ENCODE results near the gene RETREG1.

Gene RETREG1

DNA sequence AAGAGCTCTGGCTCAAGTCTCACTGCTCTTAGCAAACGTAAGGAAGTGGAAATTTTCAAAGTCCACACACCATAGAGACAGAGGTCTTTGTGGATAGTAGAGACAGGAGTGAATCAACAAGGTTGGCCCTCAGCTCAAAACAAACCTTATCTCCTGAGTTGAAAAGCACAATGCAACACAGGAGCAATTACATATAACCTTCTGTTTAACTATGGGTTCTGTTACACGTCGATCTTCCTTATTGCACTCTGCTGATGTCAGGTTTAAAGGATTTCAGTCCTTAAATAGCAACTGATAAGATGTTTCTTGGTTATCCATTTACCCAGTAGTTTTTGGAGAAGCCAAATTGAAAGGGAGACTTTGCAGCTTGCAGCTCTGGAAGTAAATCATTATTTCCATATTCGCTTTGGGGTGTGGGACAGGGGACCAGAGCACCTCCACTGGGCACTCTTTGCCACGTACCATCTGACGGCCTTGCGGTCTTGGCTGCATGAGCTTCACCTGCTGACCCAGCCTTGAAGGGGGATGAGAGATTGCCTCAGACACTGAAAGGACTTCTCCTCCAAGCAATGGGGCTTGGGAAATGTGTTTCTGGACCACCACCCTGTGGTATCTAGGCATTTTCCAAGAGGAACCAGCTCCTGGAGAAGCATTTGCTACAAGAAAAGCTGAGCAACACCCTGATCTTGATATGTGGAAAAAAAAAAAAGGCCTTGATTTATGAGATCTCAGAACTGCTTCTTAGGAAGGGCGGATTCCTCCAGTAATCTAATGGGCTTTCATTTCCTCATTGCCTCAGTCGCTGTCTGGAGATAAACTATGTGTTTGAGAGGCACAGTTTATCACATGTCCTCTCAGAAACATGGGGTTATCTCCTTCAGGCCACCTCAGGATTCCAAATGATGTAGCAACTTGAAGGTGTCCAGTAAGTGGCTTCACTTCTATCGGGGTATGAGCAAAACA lies 95.0 kb downstream of the RETREG1 start:
- no peak for DNase-seq

DNA sequence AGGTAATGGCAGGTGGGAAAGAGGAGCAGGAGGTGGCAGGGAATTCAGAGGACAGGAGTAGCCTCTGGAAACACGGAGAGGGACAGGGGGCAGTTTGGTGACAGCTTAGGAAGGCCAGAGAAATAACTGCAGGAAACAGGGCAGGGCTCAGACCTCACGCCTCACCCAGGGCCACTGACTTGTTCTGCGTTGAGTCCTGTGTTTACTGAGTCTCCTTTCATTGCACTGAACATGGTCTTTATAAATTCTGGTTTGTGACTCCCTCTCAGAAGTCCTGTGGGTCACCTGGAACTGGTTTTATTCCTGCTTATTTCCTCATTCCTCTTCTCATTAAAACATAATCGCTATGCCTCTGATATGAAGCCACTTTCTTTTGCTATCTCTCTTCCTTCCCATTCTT lies 96.0 kb downstream of the RETREG1 start:
- DNase-seq: no peak

DNA sequence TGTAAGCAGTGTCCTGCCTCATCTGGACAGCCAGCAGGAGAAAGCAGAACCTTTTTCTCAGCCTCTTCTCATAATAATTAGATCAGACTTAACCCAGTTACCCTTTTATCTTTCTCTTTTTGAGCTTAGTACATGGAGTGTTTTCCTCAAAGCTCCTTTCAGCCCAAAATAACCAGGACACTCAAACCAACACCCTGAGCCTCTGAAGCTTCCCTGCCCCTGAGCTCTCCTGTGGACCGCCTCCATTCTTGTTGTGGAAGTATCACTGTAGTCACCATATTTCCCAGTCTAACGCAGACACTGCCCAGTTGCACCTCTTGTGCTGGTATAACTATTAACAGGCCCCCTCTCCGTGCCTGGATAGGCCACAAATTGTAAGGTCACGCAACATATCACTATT lies 97.4 kb downstream of the RETREG1 start:
- DNase-seq: no peak

DNA sequence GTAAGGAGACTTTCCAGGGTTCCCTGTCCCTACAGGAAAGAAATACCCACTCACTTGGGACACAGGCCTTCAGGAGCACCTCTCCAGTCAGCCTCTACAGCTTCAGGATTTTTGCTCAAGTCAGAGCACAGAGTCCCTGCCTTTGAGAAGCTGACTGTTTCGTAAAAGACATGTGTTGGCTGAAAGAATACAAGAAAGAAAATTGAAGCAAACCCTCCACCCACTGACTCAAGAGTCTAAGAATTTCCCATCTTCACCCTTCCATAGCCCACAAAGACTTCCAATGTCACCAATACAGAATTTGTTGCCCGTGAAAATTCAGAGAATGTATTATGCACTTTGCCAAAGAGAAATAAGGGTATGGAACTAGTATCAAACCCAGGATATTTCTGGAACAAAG lies 98.2 kb downstream of the RETREG1 start:
- no peak for DNase-seq

DNA sequence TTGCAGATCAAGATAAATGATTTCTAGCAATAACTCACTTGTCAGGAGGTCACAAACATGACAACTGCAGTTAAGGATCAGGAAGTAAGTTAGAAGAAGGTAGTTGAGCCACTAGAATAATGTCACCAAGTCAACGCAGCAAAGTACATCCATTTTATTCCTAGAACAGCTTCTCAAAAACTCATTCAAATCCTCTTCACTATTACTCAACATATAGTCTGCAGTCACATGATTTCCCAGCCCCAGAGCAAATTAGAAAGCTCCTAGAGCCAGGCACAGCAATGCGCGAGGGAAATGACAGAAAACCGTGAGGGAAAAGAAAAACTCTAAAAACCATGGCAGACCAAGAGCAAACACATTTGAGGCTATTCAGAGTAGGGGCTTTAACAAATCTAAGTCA lies 101.3 kb downstream of the RETREG1 start:
- DNase-seq: no peak

DNA sequence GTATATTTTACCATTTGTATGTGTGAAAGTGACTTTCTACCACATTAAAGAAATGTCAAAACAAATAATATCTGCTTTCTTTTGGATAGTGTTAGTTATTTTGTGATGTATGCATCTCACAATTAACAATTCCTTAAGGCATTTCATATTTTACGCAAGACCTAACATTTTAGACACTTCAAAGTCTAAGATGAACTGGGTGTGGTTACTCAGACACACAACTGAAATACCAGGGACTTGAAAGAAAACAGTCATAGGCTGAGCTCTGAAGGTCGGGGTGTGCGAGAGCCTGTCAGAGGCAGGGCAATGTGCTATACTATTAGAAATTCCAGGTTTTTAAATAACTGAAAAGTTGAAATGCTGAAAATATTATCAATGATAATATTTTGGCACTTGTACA lies 106.7 kb downstream of the RETREG1 start:
- DNase-seq: no peak

DNA sequence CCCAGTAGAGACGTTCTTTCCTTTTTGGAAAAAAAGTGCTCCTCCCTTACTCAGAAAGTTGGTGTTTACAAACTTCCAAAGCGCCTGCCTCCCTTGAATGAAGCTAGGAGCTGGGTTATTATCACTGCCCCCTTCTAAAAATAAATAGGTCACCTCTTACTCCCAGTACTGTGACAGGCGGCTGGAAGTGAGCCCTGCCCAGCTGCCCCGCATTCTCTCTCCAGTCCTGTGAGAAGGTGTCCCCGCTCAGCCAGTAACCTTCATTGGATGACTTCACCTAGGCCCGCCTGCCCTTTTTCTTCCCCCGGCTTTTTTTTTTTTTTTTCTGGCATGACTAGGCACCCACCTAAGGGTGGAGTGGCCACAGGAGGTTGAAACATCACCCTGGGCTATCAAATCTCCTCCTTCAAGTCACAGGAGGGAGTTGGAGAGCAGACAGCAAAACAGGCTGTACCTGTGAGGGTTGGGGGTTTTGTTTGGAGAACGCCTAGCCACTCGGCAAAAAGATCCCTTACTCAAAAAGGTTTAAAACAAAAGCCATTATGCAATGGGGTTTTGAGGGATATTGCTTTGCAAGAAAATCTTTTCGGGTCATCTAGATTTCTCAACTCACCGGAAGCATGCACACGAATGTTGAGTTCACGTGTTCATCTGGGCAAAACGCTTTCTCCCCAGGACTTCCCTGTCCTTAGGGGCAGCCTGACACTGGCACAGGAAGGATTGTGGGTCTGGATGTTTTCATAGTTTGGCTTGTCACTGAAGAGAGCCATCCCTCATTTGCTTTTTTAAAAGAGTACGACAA lies 107.9 kb downstream of the RETREG1 start:
- no peak for DNase-seq

DNA sequence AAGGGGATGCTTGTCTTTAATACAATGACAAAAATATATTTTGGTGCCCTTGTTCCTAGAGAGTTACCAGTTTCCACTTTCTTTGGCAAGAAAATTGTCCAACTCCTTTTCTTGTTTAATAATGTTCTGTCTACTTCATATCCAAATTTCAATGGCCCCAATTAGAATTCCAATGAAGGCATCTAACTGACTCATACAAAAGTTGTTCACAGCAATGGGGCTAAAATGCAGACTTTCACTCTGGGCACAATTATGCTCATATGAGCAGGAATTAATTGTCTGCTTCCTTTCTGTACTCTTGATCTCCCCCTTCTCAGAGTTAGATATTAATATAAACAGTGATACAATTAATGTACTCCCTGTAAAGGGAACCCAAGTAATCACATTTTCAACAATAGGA lies 109.1 kb downstream of the RETREG1 start:
- no peak for DNase-seq

DNA sequence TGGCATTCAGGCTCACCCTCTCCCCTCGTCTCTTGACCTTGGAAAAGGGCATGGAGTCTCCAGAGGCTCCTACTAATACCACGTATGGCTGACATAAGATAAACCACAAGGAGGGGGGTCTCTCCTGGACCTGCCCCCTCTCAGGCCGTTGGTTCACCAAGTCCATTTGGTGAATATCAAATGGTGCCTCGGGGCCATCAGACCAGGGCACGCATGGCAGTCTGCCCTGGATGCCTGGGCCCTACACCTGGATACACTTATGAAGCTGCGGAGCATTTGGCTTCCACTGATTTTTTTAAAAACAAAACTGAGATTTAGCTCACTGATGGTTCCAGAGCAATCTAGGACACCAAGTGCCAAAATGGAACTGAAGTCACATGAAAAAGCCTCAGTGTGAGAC lies 110.9 kb downstream of the RETREG1 start:
- DNase-seq: no peak

DNA sequence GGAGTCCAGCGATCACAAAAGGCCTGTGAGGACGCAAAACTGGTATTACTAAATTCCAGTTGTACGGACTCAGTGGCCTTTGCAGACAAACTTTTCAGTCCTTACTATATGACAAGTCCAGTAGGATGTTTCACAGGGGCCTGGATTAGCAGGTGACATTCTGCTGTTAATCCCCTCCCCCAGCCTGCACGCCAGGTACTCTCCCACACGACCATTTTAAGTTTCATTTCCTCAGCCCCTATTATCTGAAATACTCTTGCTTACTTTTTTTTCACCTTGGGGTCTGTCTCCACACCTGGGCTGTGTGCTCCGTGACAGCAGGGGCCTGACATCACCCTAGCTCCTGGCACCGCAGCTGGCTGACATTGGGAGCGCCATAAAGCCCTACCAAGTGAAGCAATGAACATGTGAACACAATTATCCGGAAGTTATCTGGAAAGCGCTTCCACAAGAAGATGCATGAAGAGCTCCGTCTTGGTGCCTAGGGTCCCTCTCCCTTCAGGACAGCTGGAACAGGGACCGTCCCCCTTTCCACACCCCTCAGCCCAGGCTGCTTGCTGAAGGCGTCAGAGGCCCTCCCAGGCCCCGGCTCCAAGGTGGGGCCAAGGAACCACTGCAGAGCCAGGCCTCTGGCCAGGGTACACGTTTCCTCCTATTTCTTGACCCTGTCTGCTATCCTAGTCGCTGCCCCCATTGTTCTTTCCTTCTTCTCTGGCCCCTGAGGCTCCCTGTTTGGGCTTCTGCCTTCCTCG lies 111.5 kb downstream of the RETREG1 start:
- DNase-seq: no peak

DNA sequence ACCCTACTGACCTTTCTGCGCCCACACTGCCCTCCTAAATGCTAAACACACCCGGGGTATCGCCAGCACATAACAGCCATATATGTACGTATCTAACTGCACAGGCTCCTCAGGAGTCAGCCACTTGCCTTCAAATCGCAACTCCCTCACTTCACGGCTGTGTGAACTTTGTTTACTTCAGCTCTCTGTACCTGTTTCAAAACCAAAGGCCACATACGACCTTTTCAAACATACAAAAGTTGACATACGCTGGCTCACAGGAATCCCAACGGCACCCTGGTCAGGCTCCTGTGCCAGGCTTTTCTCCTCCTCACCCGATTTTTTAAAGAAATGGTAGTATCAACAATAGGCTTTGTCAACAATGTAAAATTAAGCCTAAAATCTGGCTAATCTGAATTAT lies 112.2 kb downstream of the RETREG1 start:
- DNase-seq: no peak

DNA sequence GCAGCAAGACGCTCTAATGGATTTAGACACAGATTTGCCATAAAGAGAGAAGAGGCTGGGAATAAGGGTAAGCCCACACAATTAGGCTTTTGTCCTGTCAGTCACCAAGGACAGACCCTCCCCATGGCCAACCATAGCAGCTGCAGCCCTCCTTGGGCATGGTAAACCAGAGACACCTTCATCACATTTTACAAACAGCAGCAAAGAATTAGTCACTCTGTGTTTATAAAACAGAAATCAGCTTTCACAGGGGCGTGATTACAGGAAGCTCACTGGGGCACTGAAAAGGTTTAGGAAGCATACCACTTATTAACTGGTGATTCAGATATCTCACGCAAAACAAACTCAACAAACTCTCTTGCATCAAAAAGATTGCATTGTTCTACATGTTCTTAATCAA lies 113.9 kb downstream of the RETREG1 start:
- no peak for DNase-seq

DNA sequence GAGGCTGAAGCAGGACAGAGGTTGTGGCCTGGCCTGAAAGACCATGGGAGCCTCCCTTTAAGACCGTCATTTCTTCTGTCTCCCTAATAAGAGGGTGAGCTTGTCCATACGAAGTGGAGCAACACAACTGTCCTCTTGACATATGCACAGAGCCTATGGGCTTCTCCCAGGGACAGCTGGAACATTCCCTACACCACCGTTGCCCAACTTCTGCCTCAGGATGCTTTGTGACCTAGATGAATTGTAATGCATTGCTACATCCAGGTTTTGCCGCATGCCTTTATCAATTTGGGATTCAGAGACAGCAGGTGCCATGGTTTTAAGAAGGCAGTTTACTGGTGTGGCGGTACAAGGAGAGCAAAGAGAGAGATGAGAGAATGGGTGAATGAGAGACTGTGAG lies 116.8 kb downstream of the RETREG1 start:
- DNase-seq: no peak

DNA sequence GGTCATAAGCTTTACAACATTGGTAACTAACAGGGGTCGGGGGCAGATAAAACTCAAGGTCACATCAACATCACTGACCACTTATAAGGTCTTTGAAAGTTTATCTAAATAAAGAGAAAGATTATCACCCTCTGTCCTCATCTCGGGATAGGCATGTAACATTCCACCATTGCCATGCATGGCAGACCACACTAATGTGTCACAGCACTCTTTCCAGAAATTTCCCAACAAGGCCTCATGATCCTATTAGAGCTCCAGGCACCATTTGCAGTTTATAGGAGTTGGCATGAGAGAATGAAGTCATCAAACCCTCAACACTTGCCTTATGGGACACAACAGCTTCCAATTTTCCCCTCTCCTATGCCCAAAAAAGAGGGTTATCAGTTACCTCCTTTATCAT lies 119.3 kb downstream of the RETREG1 start:
- no peak for DNase-seq

DNA sequence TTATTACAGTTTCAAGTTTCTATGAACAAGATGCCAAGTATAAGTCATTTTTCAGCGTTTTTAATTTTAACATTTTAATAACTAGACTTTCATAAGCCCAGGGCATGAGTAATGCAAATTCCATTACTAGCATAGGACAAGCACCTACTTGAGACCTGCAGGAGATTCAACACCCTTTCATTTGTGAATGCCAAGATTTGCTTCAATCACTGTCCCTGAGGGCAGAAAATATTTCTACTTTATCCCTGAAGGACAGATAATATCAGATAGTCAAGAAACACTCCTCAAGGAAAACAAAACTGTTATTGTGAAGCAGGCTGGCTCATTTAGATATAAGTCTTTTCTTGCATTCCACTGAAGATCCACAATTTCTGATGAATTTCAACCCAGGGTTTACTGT lies 123.5 kb downstream of the RETREG1 start:
- DNase-seq: no peak

DNA sequence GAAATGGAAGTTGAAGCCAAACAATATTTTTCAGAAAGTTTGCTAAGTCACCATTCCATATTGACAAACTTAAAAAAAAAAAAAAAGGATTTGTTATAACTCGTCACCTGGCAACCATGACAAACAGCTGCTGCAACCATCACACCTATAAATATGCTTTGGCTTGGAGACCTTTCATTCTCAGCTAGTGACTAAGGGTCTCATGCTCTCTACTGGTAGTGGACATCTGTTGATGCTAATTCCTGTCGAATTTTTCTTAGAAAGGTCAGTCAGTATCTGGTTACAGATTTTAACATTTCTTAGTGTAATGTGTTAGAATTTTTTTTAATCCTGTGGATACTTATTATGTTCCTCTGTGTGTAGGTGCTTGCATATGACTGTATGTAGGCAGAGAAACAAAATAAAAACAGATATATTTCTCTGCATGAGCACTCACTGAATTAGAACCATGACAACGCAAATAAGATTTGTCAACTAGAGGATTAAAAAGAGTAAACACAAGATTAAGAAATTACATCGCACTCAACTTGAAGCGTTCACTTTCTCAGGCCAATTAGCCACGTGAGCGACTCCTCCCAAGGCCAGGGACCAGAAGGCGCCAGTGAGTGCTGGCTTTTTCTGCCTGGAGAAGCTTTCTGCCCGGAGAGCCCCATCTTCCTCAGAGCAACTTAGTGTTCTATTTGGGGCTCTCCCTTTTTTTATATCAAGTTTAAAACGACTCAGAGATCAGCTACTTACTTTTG lies 124.2 kb downstream of the RETREG1 start:
- DNase-seq: no peak

DNA sequence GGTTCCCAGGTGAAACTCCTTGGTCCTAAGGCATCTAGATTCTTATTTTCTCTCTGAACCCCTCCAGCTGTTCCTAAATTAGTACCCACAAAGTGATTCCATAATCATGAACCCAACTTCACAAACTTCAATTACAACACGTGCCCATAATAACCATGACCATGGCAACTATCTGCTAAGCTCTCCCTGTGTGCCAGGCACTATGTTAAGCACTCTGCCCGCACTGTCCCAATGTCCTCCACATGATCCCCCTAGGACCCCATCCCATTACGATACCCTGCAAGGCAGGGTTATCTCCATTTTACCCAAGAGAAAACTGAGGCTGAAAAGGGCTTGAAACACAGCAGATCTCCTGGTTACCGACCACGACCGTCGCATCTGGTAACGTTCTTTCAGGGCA lies 125.9 kb downstream of the RETREG1 start:
- no peak for DNase-seq

DNA sequence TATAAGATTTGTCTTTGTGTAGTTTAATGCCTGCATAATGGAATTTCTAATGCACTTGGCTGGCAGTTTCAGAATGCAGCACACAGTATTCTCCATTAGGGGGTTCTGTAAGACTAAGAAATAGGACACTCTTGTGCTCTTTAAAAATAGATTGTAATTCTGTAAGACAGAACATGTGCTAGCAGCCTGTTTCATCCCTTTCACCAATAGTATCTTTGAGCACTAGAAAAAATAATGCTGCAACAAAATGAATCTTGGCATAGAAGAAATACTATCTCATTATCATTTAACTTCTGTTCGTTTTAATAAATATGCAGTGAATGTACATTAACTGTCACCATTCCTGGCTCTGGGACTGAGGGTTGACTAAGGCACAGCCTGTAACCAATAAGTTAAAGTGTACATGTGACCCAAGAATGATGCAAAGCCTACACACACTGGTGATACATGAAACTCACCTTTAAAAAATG lies 127.4 kb downstream of the RETREG1 start:
- peak; percentile 43 for DNase-seq

DNA sequence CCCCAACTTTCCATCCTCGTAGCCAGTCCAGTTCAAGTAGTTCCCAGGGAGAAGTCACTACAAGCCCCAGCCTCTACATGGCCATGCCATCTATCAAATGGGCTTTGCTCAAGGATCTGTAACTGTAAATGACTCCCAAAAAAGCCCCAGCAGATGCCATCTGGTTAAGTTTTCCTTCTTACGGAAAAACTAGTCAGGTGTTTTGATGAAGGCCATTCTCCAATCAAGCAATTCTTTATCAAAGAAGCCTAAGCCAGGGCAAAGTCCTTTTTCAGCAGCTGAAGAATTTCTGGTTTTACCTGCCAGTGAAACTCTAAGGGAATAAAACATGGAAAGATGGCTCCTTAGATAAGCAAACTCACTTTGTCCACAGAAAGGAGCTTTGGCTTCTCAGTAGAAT lies 129.3 kb downstream of the RETREG1 start:
- DNase-seq: no peak

DNA sequence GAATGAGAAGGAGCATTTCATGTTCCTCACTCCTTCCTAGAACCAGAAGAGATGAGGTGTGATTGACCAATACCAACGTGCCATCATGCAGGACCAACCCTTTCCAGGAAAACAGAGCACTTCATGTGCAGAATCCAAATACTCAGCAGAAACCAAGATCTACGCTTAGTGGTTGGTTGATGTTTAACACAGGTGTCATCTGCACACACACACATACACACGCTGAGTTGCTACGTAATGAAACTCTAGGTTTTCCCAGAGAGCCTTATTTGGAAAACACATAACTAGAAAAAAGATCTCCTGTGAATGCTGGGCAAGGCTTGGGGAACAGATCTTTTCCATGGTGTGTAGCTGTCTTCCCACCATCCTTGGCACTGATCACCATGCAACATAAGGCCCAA lies 130.1 kb downstream of the RETREG1 start:
- no peak for DNase-seq

DNA sequence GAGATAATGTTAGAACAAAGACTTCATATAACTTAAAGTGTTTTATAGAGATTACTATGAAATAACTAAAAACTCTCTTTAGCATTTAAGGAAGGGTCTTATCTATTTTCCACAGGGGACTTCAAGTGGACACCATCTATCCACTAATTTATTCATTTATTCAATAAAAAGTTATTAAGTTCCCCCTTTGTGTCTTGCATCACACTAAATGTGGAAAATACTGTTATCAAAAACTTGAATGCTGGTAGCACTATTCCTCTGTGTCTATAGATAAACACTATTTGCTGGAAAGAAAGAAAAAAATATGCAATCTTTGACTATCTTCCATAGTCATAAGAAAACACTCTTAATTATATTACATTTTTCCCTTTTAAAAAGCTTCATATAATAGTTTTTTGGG lies 131.1 kb downstream of the RETREG1 start:
- DNase-seq: no peak

DNA sequence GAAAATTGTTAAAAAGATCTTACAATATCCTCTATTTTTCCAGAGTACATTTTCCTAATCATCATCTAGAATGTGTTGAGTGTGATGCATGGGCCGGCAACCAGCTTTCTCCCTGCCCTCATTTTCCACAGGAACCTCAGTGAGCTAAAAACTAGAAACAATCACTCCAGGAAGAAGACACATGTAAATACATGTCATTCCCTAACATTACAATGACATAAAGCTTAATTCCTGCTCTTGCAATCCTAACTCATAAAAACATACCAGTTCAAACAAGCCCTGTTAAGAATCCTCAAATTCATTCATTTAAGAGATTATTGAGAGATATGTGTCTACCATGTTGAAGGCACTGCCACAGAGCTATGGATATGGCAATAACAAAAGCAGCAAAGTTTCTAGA lies 132.7 kb downstream of the RETREG1 start:
- DNase-seq: no peak

DNA sequence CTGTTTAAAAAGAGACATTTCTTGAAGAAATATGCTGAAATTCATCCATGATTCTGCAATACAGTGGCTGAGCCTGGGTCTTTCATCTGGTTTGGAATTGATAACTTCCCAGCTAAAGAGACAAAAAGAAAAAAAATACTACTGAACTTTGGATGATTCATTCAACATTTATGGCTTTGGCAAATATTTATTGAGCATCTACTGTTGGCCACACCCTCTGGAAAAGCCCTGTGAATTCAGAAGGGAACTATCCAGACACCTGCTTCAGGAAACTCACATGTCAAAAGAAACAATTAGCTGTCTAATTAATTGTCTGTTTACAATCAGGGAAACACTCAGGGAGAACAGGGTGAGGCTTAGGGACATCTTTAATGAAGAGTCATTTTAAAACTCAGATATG lies 133.4 kb downstream of the RETREG1 start:
- DNase-seq: peak; percentile 86
